Measurements from ENCODE around the gene OSBPL3.

The OSBPL3 gene

DNA sequence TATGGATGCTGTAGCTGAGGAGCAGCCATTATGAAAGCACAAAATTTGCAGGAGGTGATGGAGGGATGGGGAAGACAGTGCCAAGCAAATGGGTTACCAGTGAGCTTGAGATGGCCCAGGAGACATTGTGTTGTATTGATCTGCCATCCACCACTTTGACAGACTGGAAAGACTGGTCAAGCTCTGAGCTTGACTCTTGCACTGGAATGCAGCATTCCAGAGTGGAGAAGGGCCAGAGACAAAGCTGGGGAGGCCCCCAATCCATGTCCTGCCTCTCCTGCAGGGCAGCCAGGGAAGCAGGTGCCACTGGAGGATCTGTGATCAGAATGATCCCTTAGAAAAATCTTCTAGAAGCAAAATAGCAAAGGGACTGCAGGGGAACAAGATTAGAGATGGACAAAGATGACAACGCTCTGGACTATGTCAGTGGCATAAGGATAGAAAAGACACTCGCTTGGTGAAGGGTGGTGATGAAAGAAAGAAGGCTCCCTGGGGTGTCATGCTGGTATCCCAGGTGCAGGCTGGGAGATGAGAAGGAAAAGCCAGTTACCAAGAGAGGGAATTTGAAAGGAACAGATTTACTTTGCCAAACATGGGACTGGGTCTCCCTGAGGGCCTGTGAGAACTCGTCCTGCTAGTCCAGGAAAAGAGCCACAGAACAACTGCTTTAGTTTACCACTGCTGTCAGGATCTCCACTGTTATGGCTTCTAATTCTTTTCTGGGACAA is 227.7 kb downstream of the OSBPL3 start:
- DNase-seq = no peak

DNA sequence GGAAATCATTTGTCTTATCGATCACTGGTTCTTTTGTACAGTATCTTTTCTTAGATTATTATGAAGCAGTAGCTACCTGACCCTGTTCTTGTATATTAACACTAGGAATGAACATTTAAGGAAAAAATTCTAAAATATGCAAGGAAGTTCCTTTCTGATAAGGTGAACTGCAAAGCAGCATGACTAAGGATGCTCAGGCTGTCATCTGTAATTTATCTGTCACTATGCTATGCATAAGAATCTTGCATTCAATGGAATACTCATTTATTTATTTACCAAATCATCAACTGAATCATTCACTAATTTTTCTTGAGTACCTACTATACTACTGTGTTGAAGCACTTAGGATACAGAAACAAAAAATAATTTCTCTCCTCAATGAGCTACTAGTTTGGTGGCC is 228.5 kb downstream of the OSBPL3 start:
- DNase-seq = no peak

DNA sequence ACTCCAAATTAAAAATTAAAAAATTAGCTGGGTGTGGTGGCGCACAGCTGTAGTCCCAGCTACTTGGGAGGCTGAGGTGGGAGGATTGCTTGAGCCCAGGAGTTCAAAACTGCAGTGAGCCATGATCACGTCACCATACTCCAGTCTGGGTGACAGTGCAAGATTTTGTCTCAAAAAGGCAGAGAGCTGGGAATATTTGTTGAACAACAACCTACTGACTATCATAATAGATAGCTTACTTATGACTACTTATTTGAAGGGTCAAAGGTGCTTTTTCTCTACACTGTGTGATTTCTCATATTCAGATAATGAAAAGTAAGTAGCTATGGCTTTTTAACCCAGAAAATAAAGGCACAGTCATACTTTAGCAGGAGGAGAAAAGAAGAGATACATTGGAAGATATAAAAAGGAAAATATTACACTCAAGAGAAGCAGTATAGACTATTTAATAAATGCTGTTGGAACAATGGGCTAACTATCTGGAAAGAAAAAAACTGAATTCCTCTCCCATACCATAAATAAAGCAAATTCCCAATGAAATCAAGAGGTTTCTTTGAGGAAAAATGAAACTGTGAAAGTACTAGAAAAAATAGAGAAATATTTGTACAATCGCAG is 229.4 kb downstream of the OSBPL3 start:
- no peak for DNase-seq

DNA sequence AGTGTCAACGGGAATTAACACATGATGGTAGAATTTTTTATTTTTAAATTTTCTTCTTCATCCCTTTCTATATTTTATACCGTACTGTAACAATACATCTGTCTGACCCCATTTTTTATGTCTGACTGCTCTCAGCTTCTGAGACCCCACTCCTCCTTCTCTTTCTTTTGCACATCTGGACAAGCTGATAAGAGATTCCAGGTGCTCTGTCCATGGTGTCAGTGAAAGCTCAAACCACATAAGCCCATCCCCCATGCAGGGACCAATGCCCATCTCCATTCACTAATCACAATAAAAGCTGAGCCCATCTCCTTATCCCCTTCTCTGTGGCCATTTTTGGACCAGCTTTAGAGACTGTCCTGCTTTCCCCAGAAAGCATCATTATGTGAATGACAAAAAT is 231.5 kb downstream of the OSBPL3 start:
- DNase-seq = no peak

All from SW 1271 (cell line).